Measurements from ENCODE around the gene SUGCT. TPM values are rescaled to one million over a fixed set of nuclear protein-coding genes. Genes with fewer than 3 reads are reported as not detected.

Gene SUGCT
- total and polyA plus RNA-seq, 2 of the 8 experiments (the other 6 are each of a cell fraction or from before 2014, with no cell fraction given), result 2.8 to 5.4 TPM

DNA sequence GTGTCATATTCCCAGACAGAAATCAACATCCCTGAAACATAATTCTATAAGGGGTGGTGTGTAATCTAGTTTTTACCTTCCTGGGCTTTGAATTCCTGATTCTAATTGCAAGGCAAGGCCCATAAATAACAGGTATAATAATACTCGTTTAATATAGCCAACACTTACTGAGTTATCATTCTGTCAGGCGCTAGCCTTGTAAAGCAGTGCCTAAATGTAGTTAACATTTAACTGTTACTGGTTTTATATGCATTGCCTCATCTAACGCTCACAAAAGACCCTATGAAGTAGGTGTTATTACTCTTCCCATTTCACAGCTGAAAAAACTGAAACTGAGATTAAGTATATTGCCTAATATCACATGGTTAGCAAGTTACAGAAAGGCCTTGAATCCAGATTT lies 772.5 kb downstream of the SUGCT start:
- Histone ChIP-seq H3K79me1 (ENCODE audit: low read depth, low read length) (no peaks in the 10 kb centered on the region), H3K9ac (replicated peaks in 1 of 4; ENCODE audit: extremely low read depth in 1 of 4, low read depth in 3 of 4, low read length in 3 of 4) (no peak overlapping the region), H3K4me3 (ENCODE audit: extremely low read depth in 1 of 4, insufficient read depth in 2 of 4, low read depth in 3 of 4, low read length in 4 of 4) (no peak overlapping the region), H4K8ac (ENCODE audit: extremely low read depth, insufficient read depth, low read length) (no peak overlapping the region), H2BK5ac (ENCODE audit: low read depth, low read length) (no peak overlapping the region), H2BK12ac (ENCODE audit: low read depth, low read length) (no peak overlapping the region), H3K4ac (replicated peaks; ENCODE audit: insufficient read length, low read depth, low read length) (no peak overlapping the region), H3K36me3 (ENCODE audit: control insufficient read depth in 2 of 4, insufficient read depth in 4 of 4, low read length in 3 of 4) (no peaks in the 10 kb centered on the region), H4K91ac (replicated peaks; ENCODE audit: insufficient read length, low read length) (no peak overlapping the region), H3K4me1 (replicated peaks in 1 of 4; ENCODE audit: control insufficient read depth in 3 of 4, insufficient read depth in 4 of 4, low read length in 3 of 4) (no peaks in the 10 kb centered on the region), H3K27ac (ENCODE audit: low read depth, low read length) (no peak overlapping the region), H3K18ac (ENCODE audit: extremely low read depth, low read length) (no peak overlapping the region), H3K23ac (ENCODE audit: insufficient read length) (no peak overlapping the region), H3K9me3 (ENCODE audit: insufficient read depth in 2 of 2, low read depth in 1 of 2, low read length in 1 of 2) (no peaks in the 10 kb centered on the region), H2BK15ac (ENCODE audit: low read length) (no peak overlapping the region), H3K79me2 (ENCODE audit: control insufficient read depth in 1 of 2, insufficient read depth in 2 of 2, low read length in 2 of 2) (no peaks in the 10 kb centered on the region), H3K56ac (replicated peaks; ENCODE audit: insufficient read length, low read depth, low read length) (no peak overlapping the region), H2BK20ac (ENCODE audit: low read length) (no peak overlapping the region), H2AFZ (ENCODE audit: low read length) (no peak overlapping the region), H2AK5ac (ENCODE audit: low read depth, low read length) (no peak overlapping the region), H3K23me2 (ENCODE audit: low read depth, low read length) (no peaks in the 10 kb centered on the region), H4K5ac (ENCODE audit: insufficient read length, low read depth, low read length) (no peak overlapping the region), H4K20me1 (replicated peaks in 1 of 2; ENCODE audit: control insufficient read depth in 1 of 2, insufficient read depth in 2 of 2, low read length in 2 of 2) (no peaks in the 10 kb centered on the region), H3K14ac (ENCODE audit: insufficient read length) (no peak overlapping the region), H2BK120ac (replicated peaks; ENCODE audit: low read depth, low read length) (no peak overlapping the region), H3K27me3 (replicated peaks in 1 of 4; ENCODE audit: control insufficient read depth in 3 of 4, extremely low read depth in 1 of 4, insufficient read depth in 3 of 4, low read length in 3 of 4) (no peaks in the 10 kb centered on the region), H3K4me2 (ENCODE audit: insufficient read depth in 1 of 2, low read depth in 2 of 2, low read length in 2 of 2) (no peak overlapping the region)
- ChIA-PET CTCF (ENCODE audit: partially characterized antibody) (interaction anchor here (0.7 to 1.8 kb wide), 6 partner anchors 9 to 920 kb away, joined by 3 to 6 read pairs (median 4); no protein-coding TSS in a partner anchor), POLR2A (ENCODE audit: partially characterized antibody) (no interaction called here)
- FAIRE-seq (no peak), DNase-seq (ENCODE audit: low read depth in 1 of 2, low spot score in 2 of 2) (no peak)
- 86% methylated on average over 3 of the region's 3 CpGs; no CpG with 5 or more reads in 1 of the 2 experiments for WGBS, 2 experiments (ENCODE audit: extremely low coverage in 1 of 2, insufficient coverage in 1 of 2, insufficient read length in 1 of 2, insufficient replicate concordance in 2 of 2, low coverage in 1 of 2, low lambda C conversion rate in 2 of 2, missing lambda C conversion rate in 1 of 2)
- TF ChIP-seq, protein P1, sequence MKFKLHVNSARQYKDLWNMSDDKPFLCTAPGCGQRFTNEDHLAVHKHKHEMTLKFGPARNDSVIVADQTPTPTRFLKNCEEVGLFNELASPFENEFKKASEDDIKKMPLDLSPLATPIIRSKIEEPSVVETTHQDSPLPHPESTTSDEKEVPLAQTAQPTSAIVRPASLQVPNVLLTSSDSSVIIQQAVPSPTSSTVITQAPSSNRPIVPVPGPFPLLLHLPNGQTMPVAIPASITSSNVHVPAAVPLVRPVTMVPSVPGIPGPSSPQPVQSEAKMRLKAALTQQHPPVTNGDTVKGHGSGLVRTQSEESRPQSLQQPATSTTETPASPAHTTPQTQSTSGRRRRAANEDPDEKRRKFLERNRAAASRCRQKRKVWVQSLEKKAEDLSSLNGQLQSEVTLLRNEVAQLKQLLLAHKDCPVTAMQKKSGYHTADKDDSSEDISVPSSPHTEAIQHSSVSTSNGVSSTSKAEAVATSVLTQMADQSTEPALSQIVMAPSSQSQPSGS (IDR thresholded peaks at IDR 0.05; ENCODE audit: low read length), result no peak
- TF ChIP-seq JUN (IDR thresholded peaks at IDR 0.05; ENCODE audit: low read depth, low read length) (no peak), RAD21 (IDR thresholded peaks at IDR 0.05 in 1 of 2, conservative IDR thresholded peaks at IDR 0.05 in 1 of 2; ENCODE audit: low read depth in 2 of 2, low read length in 2 of 2) (no peak), NRF1 (IDR thresholded peaks at IDR 0.05; ENCODE audit: low read depth, low read length) (no peak), TBP (IDR thresholded peaks at IDR 0.05; ENCODE audit: low read depth, low read length) (no peak), KDM5A (IDR thresholded peaks at IDR 0.05; ENCODE audit: low read length) (no peak), GABPA (IDR thresholded peaks at IDR 0.05; ENCODE audit: borderline replicate concordance, insufficient read depth, low read length) (no peak), TCF12 (IDR thresholded peaks at IDR 0.05; ENCODE audit: low read depth, low read length) (no peak), FOSL1 (IDR thresholded peaks at IDR 0.05; ENCODE audit: insufficient read depth, low read depth, low read length) (no peak), CREB1 (IDR thresholded peaks at IDR 0.05) (no peak), POLR2A (IDR thresholded peaks at IDR 0.05; ENCODE audit: control extremely low read depth in 1 of 2, low read depth in 2 of 2, low read length in 2 of 2) (no peak), EGR1 (IDR thresholded peaks at IDR 0.05; ENCODE audit: borderline replicate concordance, low read depth, low read length) (no peak), YY1 (IDR thresholded peaks at IDR 0.05; ENCODE audit: low read depth, low read length) (no peak), KDM4A (IDR thresholded peaks at IDR 0.05; ENCODE audit: low read depth, low read length, severe bottlenecking) (no peak)
